Panc1 (cell line): ENCODE measurements around the gene GRK1. TPM values are rescaled to one million over a fixed set of nuclear protein-coding genes. Genes with fewer than 3 reads are reported as not detected.

Source experiments
- ATAC-seq: fragments of 200-7000 bp; cut with Tn5 transposase; 2 replicates; pipeline ENCODE4 v1.9.1; 2020; ENCODE audit warnings: mild to moderate bottlenecking, moderate library complexity
- BruUV-seq: library from RNA; stranded (reverse); fragments of 400-500 nt; replicated peaks from 2 replicates; lab custom pipeline; 2021; lab: Mats Ljungman, UMichigan
- CTCF ChIA-PET: fragments of 300-600 bp; sonication (Branson Sonifier 250); formaldehyde crosslinking; loops from one replicate; lab custom pipeline; 2022; ENCODE audit warnings: antibody characterized with exemption; lab: Charles Lee
- POLR2A ChIA-PET: fragments of 300-600 bp; sonication (Branson Sonifier 250); formaldehyde crosslinking; loops from one replicate; lab custom pipeline; 2022; ENCODE audit warnings: antibody characterized with exemption; lab: Charles Lee
- DNase-seq: peaks from one replicate; pipeline ENCODE4 v3.0.0-alpha.2; 2010; ENCODE audit warnings: low read depth, low spot score
- H3K27ac ChIP-seq: 2 replicates; pipeline ENCODE4 v1.5.1; 2011; ENCODE audit warnings: mild to moderate bottlenecking, low read length, inconsistent platforms
- H3K27me3 ChIP-seq: fragments of 200-500 bp; sonication (Bioruptor generic); 2 replicates; pipeline ENCODE4 v1.6.0; 2014; ENCODE audit warnings: low read length, inconsistent platforms; ENCODE audit not compliant: control insufficient read depth, insufficient read depth
- H3K36me3 ChIP-seq: fragments of 200-500 bp; sonication (Bioruptor generic); 2 replicates; pipeline ENCODE4 v1.5.1; 2014; ENCODE audit warnings: inconsistent platforms, mild to moderate bottlenecking, low read length, moderate library complexity; ENCODE audit not compliant: control insufficient read depth, insufficient read depth
- H3K4me1 ChIP-seq: 2 replicates; pipeline ENCODE4 v1.5.1; 2011; ENCODE audit warnings: inconsistent platforms, mild to moderate bottlenecking, low read length, moderate library complexity; ENCODE audit not compliant: control insufficient read depth, insufficient read depth
- H3K4me3 ChIP-seq, 2 experiments: 2 replicates each; pipeline ENCODE4 v1.5.1; 2011 to 2012; ENCODE audit warnings: low read depth in 2 of 2, low read length in 2 of 2, mild to moderate bottlenecking in 2 of 2, inconsistent platforms in 1 of 2, moderate library complexity in 1 of 2
- H3K9me3 ChIP-seq: fragments of 200-500 bp; sonication (Bioruptor generic); 2 replicates; pipeline ENCODE4 v1.5.1; 2014; ENCODE audit warnings: low read depth, mild to moderate bottlenecking, inconsistent platforms, low read length, moderate library complexity; ENCODE audit not compliant: control insufficient read depth, insufficient read depth
- POLR2AphosphoS5 ChIP-seq: IDR thresholded peaks from 2 replicates; pipeline ENCODE4 v1.6.1; 2012; ENCODE audit warnings: mild to moderate bottlenecking, low read depth, low read length, moderate library complexity
- REST ChIP-seq, 2 experiments: IDR thresholded peaks; 2 replicates each; pipeline ENCODE4 v1.6.1; 2011 to 2012; ENCODE audit warnings: low read depth in 2 of 2, control low read depth in 1 of 2, low read length in 1 of 2, mild to moderate bottlenecking in 1 of 2, moderate library complexity in 1 of 2; ENCODE audit not compliant: insufficient read depth in 1 of 2
- SIN3A ChIP-seq: IDR thresholded peaks from 2 replicates; pipeline ENCODE4 v1.6.1; 2012; ENCODE audit warnings: low read depth, mild to moderate bottlenecking, low read length, moderate library complexity, borderline replicate concordance; ENCODE audit not compliant: insufficient read depth
- TCF7L2 ChIP-seq: IDR thresholded peaks from 2 replicates; pipeline ENCODE4 v1.6.1; 2011; ENCODE audit warnings: mild to moderate bottlenecking, low read depth, low read length, inconsistent platforms
- in situ Hi-C: cut with HindIII; loops from 2 replicates; pipeline ENCODE4 v1.10.0; 2016; ENCODE audit warnings: low sequenced_read_pairs, low pct_unique_long_range_greater_than_20kb
- intact Hi-C: fragments of 100-400 bp; cut with micrococcal nuclease; formaldehyde crosslinking; loops from one replicate; pipeline ENCODE4 v1.10.0; 2022; ENCODE audit not compliant: unreplicated experiment
- total RNA-seq: library from RNA; stranded (reverse); gene quantifications from one replicate; pipeline ENCODE4 v1.2.1, GENCODE V29; 2021; ENCODE audit not compliant: unreplicated experiment
- TF ChIP-seq, protein P1 (sequence below): fragments of 450-650 bp; IDR thresholded peaks from 2 replicates; pipeline ENCODE4 v1.5.1; 2017; ENCODE audit warnings: mild to moderate bottlenecking

GRK1 gene
- total RNA-seq, 1 experiment from 2014 or later, result 1.8 TPM

GRCh38 chr13:113669231-113669754 is 2.3 kb downstream of the GRK1 start:
- ChIA-PET POLR2A (no interaction called here), CTCF (no interaction called here)
- in situ Hi-C loops, result no loop called here
- Histone ChIP-seq H3K9me3 (no peaks in the 10 kb centered on the region), H3K4me3 (no peak overlapping the region), H3K36me3 (no peaks in the 10 kb centered on the region), H3K27me3 (no peaks in the 10 kb centered on the region), H3K4me1 (no peaks in the 10 kb centered on the region), H3K27ac (no peak overlapping the region)
- DNase-seq (no peak), ATAC-seq (no peak)
- TF ChIP-seq SIN3A, result no peak
- TF ChIP-seq REST (IDR thresholded peaks at IDR 0.05; ENCODE audit: insufficient read depth in 1 of 2, low read depth in 2 of 2, low read length in 1 of 2), result no peak
- TF ChIP-seq, protein P1, sequence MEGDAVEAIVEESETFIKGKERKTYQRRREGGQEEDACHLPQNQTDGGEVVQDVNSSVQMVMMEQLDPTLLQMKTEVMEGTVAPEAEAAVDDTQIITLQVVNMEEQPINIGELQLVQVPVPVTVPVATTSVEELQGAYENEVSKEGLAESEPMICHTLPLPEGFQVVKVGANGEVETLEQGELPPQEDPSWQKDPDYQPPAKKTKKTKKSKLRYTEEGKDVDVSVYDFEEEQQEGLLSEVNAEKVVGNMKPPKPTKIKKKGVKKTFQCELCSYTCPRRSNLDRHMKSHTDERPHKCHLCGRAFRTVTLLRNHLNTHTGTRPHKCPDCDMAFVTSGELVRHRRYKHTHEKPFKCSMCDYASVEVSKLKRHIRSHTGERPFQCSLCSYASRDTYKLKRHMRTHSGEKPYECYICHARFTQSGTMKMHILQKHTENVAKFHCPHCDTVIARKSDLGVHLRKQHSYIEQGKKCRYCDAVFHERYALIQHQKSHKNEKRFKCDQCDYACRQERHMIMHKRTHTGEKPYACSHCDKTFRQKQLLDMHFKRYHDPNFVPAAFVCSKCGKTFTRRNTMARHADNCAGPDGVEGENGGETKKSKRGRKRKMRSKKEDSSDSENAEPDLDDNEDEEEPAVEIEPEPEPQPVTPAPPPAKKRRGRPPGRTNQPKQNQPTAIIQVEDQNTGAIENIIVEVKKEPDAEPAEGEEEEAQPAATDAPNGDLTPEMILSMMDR, result no peak
- TF ChIP-seq TCF7L2, result no peak
- TF ChIP-seq POLR2AphosphoS5, result no peak
- no TSS peak for BruUV-seq
- intact Hi-C loops, result no loop called here

GRCh38 chr13:113669755-113670341 is 2.8 kb downstream of the GRK1 start:
- no peak for TF ChIP-seq REST (IDR thresholded peaks at IDR 0.05; ENCODE audit: insufficient read depth in 1 of 2, low read depth in 2 of 2, low read length in 1 of 2)
- no peak for TF ChIP-seq TCF7L2
- no peak for TF ChIP-seq POLR2AphosphoS5
- TF ChIP-seq SIN3A, result no peak
- TF ChIP-seq, protein P1, result no peak
- DNase-seq (no peak), ATAC-seq (no peak)
- Histone ChIP-seq H3K4me3 (no peak overlapping the region), H3K27ac (no peak overlapping the region), H3K9me3 (no peaks in the 10 kb centered on the region), H3K36me3 (no peaks in the 10 kb centered on the region), H3K27me3 (no peaks in the 10 kb centered on the region), H3K4me1 (no peaks in the 10 kb centered on the region)
- ChIA-PET CTCF (no interaction called here), POLR2A (no interaction called here)
- in situ Hi-C loops (no loop called here), intact Hi-C loops (no loop called here)
- no TSS peak for BruUV-seq
